SK-N-MC (cell line): ENCODE results near the gene ATF1.

Experiments
- EZH2 ChIP-seq: fragments of 200-600 bp; sonication (generic); IDR thresholded peaks from one replicate; pipeline ENCODE4 v1.6.1; 2017; ENCODE audit warnings: antibody characterized with exemption
- FOXP2 ChIP-seq: optimal IDR thresholded peaks from 2 replicates; pipeline ENCODE3; 2011; ENCODE audit warnings: mild to moderate bottlenecking, moderate library complexity; ENCODE audit not compliant: insufficient read depth; ENCODE audit errors: extremely low read length, control extremely low read depth
- POLR2AphosphoS5 ChIP-seq: IDR thresholded peaks from 2 replicates; pipeline ENCODE4 v1.6.1; 2012; ENCODE audit warnings: mild to moderate bottlenecking, low read depth, low read length, borderline replicate concordance

DNA sequence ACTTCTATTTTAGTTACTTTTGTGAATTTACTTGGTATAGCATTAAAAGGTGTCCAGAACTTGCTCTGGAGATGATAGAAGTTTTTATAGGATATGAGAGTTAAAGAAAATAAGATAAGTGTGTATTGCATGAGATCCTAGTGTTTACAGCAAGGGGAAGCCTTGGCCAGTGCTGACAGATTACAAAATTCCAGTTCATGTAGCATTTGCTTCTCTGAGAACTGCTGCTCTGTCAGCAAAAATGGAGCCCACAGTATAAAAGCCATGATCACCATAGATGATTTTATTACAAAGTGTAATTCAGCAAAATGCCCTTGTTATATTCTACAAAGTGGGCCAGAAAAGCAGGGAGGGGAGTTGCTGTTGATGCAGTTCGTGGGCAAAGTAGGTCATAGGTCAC lies 40.0 kb upstream of the ATF1 start:
- no peak for TF ChIP-seq EZH2
- no peak for TF ChIP-seq POLR2AphosphoS5
- no peak for TF ChIP-seq FOXP2
